GM12878 (cell line): ENCODE data around the gene MVK. TPM values are rescaled to one million over a fixed set of nuclear protein-coding genes. Genes with fewer than 3 reads are reported as not detected.

ENCODE experiments used
- ATAC-seq: fragments of 200-7000 bp; cut with Tn5 transposase; 3 replicates; pipeline ENCODE4 v1.9.1; 2020; ENCODE audit warnings: mild to moderate bottlenecking, moderate library complexity
- BruUV-seq: library from RNA; stranded (reverse); fragments of 400-500 nt; replicated peaks from 2 replicates; lab custom pipeline; 2021; lab: Mats Ljungman, UMichigan
- CTCF ChIA-PET: fragments of 300-600 bp; sonication (Branson Sonifier 250); formaldehyde crosslinking; extraction: SDS; loops from one replicate; lab custom pipeline; 2021; ENCODE audit warnings: inconsistent platforms; lab: Yijun Ruan, JAX
- POLR2A ChIA-PET: fragments of 350-600 bp; formaldehyde crosslinking; extraction: SDS; loops from one replicate; lab custom pipeline; 2021; ENCODE audit warnings: inconsistent platforms; lab: Charles Lee
- RAD21 ChIA-PET: fragments of 300-600 bp; sonication (Branson Sonifier 250); formaldehyde crosslinking; loops from one replicate; lab custom pipeline; 2023; ENCODE audit warnings: antibody characterized with exemption; ENCODE audit not compliant: unreplicated experiment; lab: Charles Lee
- SMC1A ChIA-PET: fragments of 300-600 bp; sonication (Branson Sonifier 250); formaldehyde crosslinking; loops from one replicate; lab custom pipeline; 2023; ENCODE audit not compliant: unreplicated experiment, uncharacterized antibody; lab: Charles Lee
- DNase-seq: peaks from one replicate; pipeline ENCODE4 v3.0.0-alpha.2; 2011; ENCODE audit warnings: low read depth, low spot score
- FAIRE-seq: peaks from 3 replicates; lab custom pipeline; 2011; peaks lifted over from hg19 to GRCh38; lab: Jason Lieb, UNC
- H2AFZ ChIP-seq: 2 replicates; pipeline ENCODE4 v1.6.0; 2011; ENCODE audit warnings: low read depth, low read length, control low read depth; ENCODE audit not compliant: control insufficient read depth
- H3K27ac ChIP-seq: 2 replicates; pipeline ENCODE4 v1.5.1; 2011; ENCODE audit warnings: control low read depth; ENCODE audit not compliant: control insufficient read depth, insufficient read depth
- H3K27me3 ChIP-seq, 2 experiments: replicated peaks in 1 of 2; 2 replicates each; pipeline versions ENCODE4 v1.6.0 to v1.6.1; 2011; ENCODE audit warnings: low read length in 1 of 2; ENCODE audit not compliant: control insufficient read depth in 2 of 2, insufficient read depth in 2 of 2
- H3K36me3 ChIP-seq, 2 experiments: 2 replicates each; pipeline ENCODE4 v1.5.1; 2011; ENCODE audit warnings: low read length in 1 of 2; ENCODE audit not compliant: control insufficient read depth in 2 of 2, insufficient read depth in 2 of 2
- H3K4me1 ChIP-seq: 2 replicates; pipeline ENCODE4 v1.6.1; 2011; ENCODE audit warnings: mild to moderate bottlenecking, low read length, moderate library complexity, mixed read lengths; ENCODE audit not compliant: control insufficient read depth, insufficient read depth
- H3K4me2 ChIP-seq: 2 replicates; pipeline ENCODE4 v1.6.0; 2011; ENCODE audit warnings: control low read depth; ENCODE audit not compliant: control insufficient read depth, insufficient read depth
- H3K4me3 ChIP-seq: fragments of 200-600 bp; sonication (generic); 2 replicates; pipeline ENCODE4 v1.5.1; 2016
- H3K79me2 ChIP-seq: 2 replicates; pipeline ENCODE4 v1.6.0; 2011; ENCODE audit warnings: low read length; ENCODE audit not compliant: control insufficient read depth, insufficient read depth
- H3K9ac ChIP-seq: 2 replicates; pipeline ENCODE4 v1.8.0; 2011; ENCODE audit warnings: low read length, control low read depth, mixed read lengths; ENCODE audit not compliant: control insufficient read depth, insufficient read depth
- H3K9me3 ChIP-seq: replicated peaks from 3 replicates; pipeline ENCODE4 v1.5.1; 2011; ENCODE audit warnings: mild to moderate bottlenecking, low read length; ENCODE audit not compliant: control insufficient read depth, insufficient read depth
- H4K20me1 ChIP-seq: 2 replicates; pipeline ENCODE4 v1.6.0; 2011; ENCODE audit not compliant: control insufficient read depth, insufficient read depth
- CBFB ChIP-seq: IDR thresholded peaks from 2 replicates; pipeline ENCODE4 v1.6.1; 2016; ENCODE audit warnings: antibody characterized with exemption, low read depth
- DPF2 ChIP-seq: fragments of 450-650 bp; IDR thresholded peaks from 2 replicates; pipeline ENCODE4 v1.6.1; 2017; ENCODE audit warnings: mild to moderate bottlenecking
- ETV6 ChIP-seq, 2 experiments: fragments of 450-650 bp in 1 of 2; IDR thresholded peaks in 1 of 2; conservative IDR thresholded peaks in 1 of 2; 2 replicates each; pipeline ENCODE4 v1.6.1; 2014; ENCODE audit warnings: antibody characterized with exemption in 1 of 2, borderline replicate concordance in 1 of 2, low read depth in 1 of 2, mild to moderate bottlenecking in 1 of 2, moderate library complexity in 1 of 2
- FOXK2 ChIP-seq: fragments of 450-650 bp; IDR thresholded peaks from 2 replicates; pipeline ENCODE4 v1.6.1; 2017; ENCODE audit warnings: mild to moderate bottlenecking, moderate library complexity
- HDAC2 ChIP-seq: fragments of 200-600 bp; sonication (generic); IDR thresholded peaks from 2 replicates; pipeline ENCODE4 v1.6.1; 2017
- HDGF ChIP-seq: fragments of 450-650 bp; IDR thresholded peaks from 2 replicates; pipeline ENCODE4 v1.6.1; 2016; ENCODE audit warnings: antibody characterized with exemption
- MAX ChIP-seq: IDR thresholded peaks from 2 replicates; pipeline ENCODE4 v1.6.1; 2012; ENCODE audit warnings: low read depth, low read length, improper control_type of control experiment
- PAX8 ChIP-seq: fragments of 450-650 bp; IDR thresholded peaks from 2 replicates; pipeline ENCODE4 v1.6.1; 2017; ENCODE audit warnings: mild to moderate bottlenecking, moderate library complexity
- PKNOX1 ChIP-seq: fragments of 450-650 bp; IDR thresholded peaks from 2 replicates; pipeline ENCODE4 v1.6.1; 2016; ENCODE audit warnings: mild to moderate bottlenecking
- PML ChIP-seq: IDR thresholded peaks from 2 replicates; pipeline ENCODE4 v1.6.1; 2012; ENCODE audit warnings: low read length, inconsistent platforms
- SMAD1 ChIP-seq: fragments of 450-650 bp; IDR thresholded peaks from 2 replicates; pipeline ENCODE4 v1.6.1; 2018; ENCODE audit warnings: mild to moderate bottlenecking, low read depth; ENCODE audit not compliant: partially characterized antibody
- SP1 ChIP-seq: IDR thresholded peaks from one replicate; pipeline ENCODE4 v1.6.1; 2011; ENCODE audit warnings: low read depth, low read length
- TCF3 ChIP-seq: IDR thresholded peaks from 2 replicates; pipeline ENCODE4 v1.6.1; 2012; ENCODE audit warnings: low read depth, mild to moderate bottlenecking, low read length, borderline replicate concordance; ENCODE audit not compliant: insufficient read depth
- ZBTB11 ChIP-seq: fragments of 450-650 bp; formaldehyde crosslinking; IDR thresholded peaks from 2 replicates; pipeline ENCODE4 v1.5.0; 2022; ENCODE audit warnings: mild to moderate bottlenecking, missing genetic modification characterization
- ZNF207 ChIP-seq: fragments of 450-650 bp; IDR thresholded peaks from 2 replicates; pipeline ENCODE4 v1.6.1; 2014; ENCODE audit warnings: antibody characterized with exemption, mild to moderate bottlenecking, borderline replicate concordance
- ZZZ3 ChIP-seq: IDR thresholded peaks from 2 replicates; pipeline ENCODE4 v1.6.1; 2011; ENCODE audit warnings: low read depth; ENCODE audit not compliant: control insufficient read depth, insufficient read length
- WGBS: methylation state at CpG from one replicate; pipeline ENCODE4 v1.1.6; 2016; ENCODE audit warnings: low lambda C conversion rate; ENCODE audit not compliant: insufficient replicate concordance, insufficient coverage; ENCODE audit errors: missing lambda C conversion rate; 5-methylcytosine and 5-hydroxymethylcytosine counted together
- in situ Hi-C: fragments of 300-500 bp; cut with MboI; formaldehyde crosslinking; loops from 9 replicates; pipeline ENCODE4 v1.14.3; 2018; ENCODE audit warnings: mixed read lengths
- intact Hi-C: fragments of 100-400 bp; cut with micrococcal nuclease; formaldehyde crosslinking; loops from one replicate; pipeline ENCODE4 v1.14.2; 2022; ENCODE audit not compliant: unreplicated experiment
- polyA plus RNA-seq, 11 experiments: library from polyadenylated mRNA; depleted of rRNA in 4 of 11; unstranded in 6 of 11; stranded (reverse) in 5 of 11; fragments of >200 nt; fragmentation: Nextera tagmentation in 4 of 11; fragmentation: Illumina TruSeq in 1 of 11; extraction: Ambion mirVana in 4 of 11; extraction: Trizol in 1 of 11; gene quantifications; 1 replicate in 1 of 11; 2 replicates in 10 of 11; pipeline versions ENCODE4 v1.2.1 to v1.2.3, GENCODE V29; 2011 to 2016; ENCODE audit warnings: inconsistent platforms in 2 of 11, missing spikeins in 2 of 11, low read depth in 1 of 11
- total RNA-seq, 4 experiments: library from RNA; depleted of rRNA in 3 of 4; stranded (reverse); fragments of >200 nt in 3 of 4; fragmentation: Illumina TruSeq in 1 of 4; extraction: Trizol in 1 of 4; gene quantifications; 2 replicates each; pipeline versions ENCODE4 v1.2.1 to v1.2.3, GENCODE V29; 2013 to 2021
- TF ChIP-seq, protein P1 (sequence below): IDR thresholded peaks from 2 replicates; pipeline ENCODE4 v1.6.1; 2011; ENCODE audit warnings: low read depth, low read length, improper control_type of control experiment, borderline replicate concordance

Gene MVK
- total and polyA plus RNA-seq, 10 of the 15 experiments (the other 5 are each of a cell fraction or from before 2014, with no cell fraction given): 0.24 to 46.7 (median 31.9) TPM

GRCh38 chr12:109626378-109627115, 53.0 kb downstream of the MVK start:
- no TSS peak for BruUV-seq
- Histone ChIP-seq H2AFZ (no peak overlapping the region), H3K27ac (no peak overlapping the region), H3K79me2 (no peaks in the 10 kb centered on the region), H3K9ac (no peak overlapping the region), H3K9me3 (no peaks in the 10 kb centered on the region), H3K36me3 (no peaks in the 10 kb centered on the region), H3K4me2 (no peak overlapping the region), H3K4me1 (no peaks in the 10 kb centered on the region), H3K27me3 (0 out of 4 replicates have a peak, but pooled peaks cover 0 to 2% of the 10 kb centered on the region in 2 experiments), H3K4me3 (no peak overlapping the region), H4K20me1 (no peaks in the 10 kb centered on the region)
- ChIA-PET CTCF (no interaction called here), RAD21 (no interaction called here), POLR2A (no interaction called here), SMC1A (no interaction called here)
- DNase-seq (no peak), FAIRE-seq (no peak), ATAC-seq (no peak)
- in situ Hi-C loops (no loop called here), intact Hi-C loops (no loop called here)
- WGBS: 25% methylated on average over 7 of the region's 7 CpGs
- TF ChIP-seq ZBTB11 (CRISPR knock-in tag): no peak
- TF ChIP-seq PKNOX1: no peak
- no peak for TF ChIP-seq SP1
- no peak for TF ChIP-seq ZZZ3
- no peak for TF ChIP-seq SMAD1
- no peak for TF ChIP-seq PML
- TF ChIP-seq, protein P1, sequence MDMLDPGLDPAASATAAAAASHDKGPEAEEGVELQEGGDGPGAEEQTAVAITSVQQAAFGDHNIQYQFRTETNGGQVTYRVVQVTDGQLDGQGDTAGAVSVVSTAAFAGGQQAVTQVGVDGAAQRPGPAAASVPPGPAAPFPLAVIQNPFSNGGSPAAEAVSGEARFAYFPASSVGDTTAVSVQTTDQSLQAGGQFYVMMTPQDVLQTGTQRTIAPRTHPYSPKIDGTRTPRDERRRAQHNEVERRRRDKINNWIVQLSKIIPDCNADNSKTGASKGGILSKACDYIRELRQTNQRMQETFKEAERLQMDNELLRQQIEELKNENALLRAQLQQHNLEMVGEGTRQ: no peak
- no peak for TF ChIP-seq TCF3
- TF ChIP-seq HDGF: no peak
- TF ChIP-seq CBFB: no peak
- no peak for TF ChIP-seq HDAC2
- no peak for TF ChIP-seq MAX
- TF ChIP-seq FOXK2: no peak
- TF ChIP-seq DPF2: no peak
- TF ChIP-seq PAX8: no peak
- TF ChIP-seq ETV6 (conservative IDR thresholded peaks at IDR 0.05 in 1 of 2, IDR thresholded peaks at IDR 0.05 in 1 of 2; ENCODE audit: borderline replicate concordance in 1 of 2, low read depth in 1 of 2): no peak
- no peak for TF ChIP-seq ZNF207
